Heart left ventricle (tissue), 13 donors: ENCODE measurements around the gene FBXW4.

Experiments used
- POLR2A ChIP-seq, 2 donors: fragments of 450-650 bp; IDR thresholded peaks; one replicate each; pipeline ENCODE4 v1.6.1; 2017; ENCODE audit warnings: antibody characterized with exemption in 2 of 2, mild to moderate bottlenecking in 2 of 2, moderate library complexity in 2 of 2
- TF ChIP-seq, protein P1 (sequence below), 12 donors: fragments of 200-600 bp; sonication (generic) in 4 of 12; IDR thresholded peaks; one replicate each; pipeline versions ENCODE4 v1.5.0 to v1.8.0; 2018 to 2022; ENCODE audit warnings: antibody characterized with exemption in 12 of 12, mild to moderate bottlenecking in 5 of 12
- donor health status: ischemic (EF 13 %, LVEDD 7.1; RV severe dilation, severe dysfunction).
- donor health status: DM: no; HTN: yes; CAD: no.
- donor health status: DM: no; HTN: no; CAD: no.
- donor health status: ischemic (EF 25% LVEDD 6.9; RV normal size, moderate dysfunction).
- donor health status: ischemic (EF 25% LVEDD 5.7; RV mildly dilated, moderate dysfunction).
- donor health status: ischemic (EF 35%, LVEDD 5.7; RV mildly dilated, moderate dysfunction).
- donor health status: nonischemic (EF 11% LVEDD 7.7; RV severe dilation, severe dysfunction).
- donor health status: DM: yes; HTN: yes; CAD: no.
- donor health status: PGD.
- donor health status: ischemic (EF 29% LVEDD 5.4; RV normal size, mild dysfunction).
- donor health status: nonischemic (EF 23%, LVEDD 6.1; RV moderate dilation, normal function).

DNA sequence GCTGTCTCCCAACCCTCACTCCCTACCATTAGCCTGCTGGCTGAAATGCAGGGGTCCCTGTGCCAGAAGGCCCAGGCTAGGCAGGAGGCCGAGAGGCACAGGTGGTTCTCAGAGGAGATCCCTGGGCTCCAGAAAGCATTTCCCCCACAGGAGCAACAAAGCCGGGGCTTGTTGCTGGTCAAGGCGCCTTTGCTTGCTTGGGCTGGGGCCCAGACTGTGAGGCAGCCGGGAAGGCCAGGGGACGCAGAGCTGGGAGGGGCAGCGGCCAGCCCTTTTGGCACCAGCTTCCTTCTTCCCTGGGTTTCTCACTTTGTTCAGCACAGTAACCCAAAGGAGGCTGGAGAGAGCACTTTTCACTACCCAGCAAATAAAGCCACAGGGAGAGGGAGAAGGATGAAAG lies 48.6 kb downstream of the FBXW4 start:
- TF ChIP-seq, protein P1, sequence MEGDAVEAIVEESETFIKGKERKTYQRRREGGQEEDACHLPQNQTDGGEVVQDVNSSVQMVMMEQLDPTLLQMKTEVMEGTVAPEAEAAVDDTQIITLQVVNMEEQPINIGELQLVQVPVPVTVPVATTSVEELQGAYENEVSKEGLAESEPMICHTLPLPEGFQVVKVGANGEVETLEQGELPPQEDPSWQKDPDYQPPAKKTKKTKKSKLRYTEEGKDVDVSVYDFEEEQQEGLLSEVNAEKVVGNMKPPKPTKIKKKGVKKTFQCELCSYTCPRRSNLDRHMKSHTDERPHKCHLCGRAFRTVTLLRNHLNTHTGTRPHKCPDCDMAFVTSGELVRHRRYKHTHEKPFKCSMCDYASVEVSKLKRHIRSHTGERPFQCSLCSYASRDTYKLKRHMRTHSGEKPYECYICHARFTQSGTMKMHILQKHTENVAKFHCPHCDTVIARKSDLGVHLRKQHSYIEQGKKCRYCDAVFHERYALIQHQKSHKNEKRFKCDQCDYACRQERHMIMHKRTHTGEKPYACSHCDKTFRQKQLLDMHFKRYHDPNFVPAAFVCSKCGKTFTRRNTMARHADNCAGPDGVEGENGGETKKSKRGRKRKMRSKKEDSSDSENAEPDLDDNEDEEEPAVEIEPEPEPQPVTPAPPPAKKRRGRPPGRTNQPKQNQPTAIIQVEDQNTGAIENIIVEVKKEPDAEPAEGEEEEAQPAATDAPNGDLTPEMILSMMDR (IDR thresholded peaks at IDR 0.05): no peak
- no peak for TF ChIP-seq POLR2A (IDR thresholded peaks at IDR 0.05)
